ENCODE measurements around the gene PTPRT. TPM values are rescaled to one million over a fixed set of nuclear protein-coding genes. Genes with fewer than 3 reads are reported as not detected.

Gene PTPRT
- total and polyA plus RNA-seq, 2 of the 4 experiments (the other 2 are of a cell fraction), result not detected

GRCh38 chr20:42485556-42485955 is 704.1 kb downstream of the PTPRT start:
- Histone ChIP-seq H3K9me3 (ENCODE audit: control insufficient read depth, insufficient read depth, low read length) (peaks cover 12% of the 10 kb centered on the region), H3K4me1 (ENCODE audit: control insufficient read depth, insufficient read depth, low read length) (no peaks in the 10 kb centered on the region), H2AK9ac (replicated peaks; ENCODE audit: low read depth, low read length, poor library complexity) (no peak overlapping the region), H4K8ac (ENCODE audit: low read depth in 2 of 2, low read length in 2 of 2) (no peak overlapping the region), H4K5ac (ENCODE audit: low read depth, low read length) (no peak overlapping the region), H3K23ac (ENCODE audit: low read depth, low read length) (no peak overlapping the region), H3K4me3 (ENCODE audit: insufficient read depth, low read depth, low read length) (no peak overlapping the region), H3K27ac (ENCODE audit: insufficient read depth, low read length) (no peak overlapping the region), H4K91ac (ENCODE audit: insufficient read depth, low read depth, low read length) (no peak overlapping the region), H3K4ac (ENCODE audit: low read depth, low read length) (no peak overlapping the region), H3K56ac (ENCODE audit: extremely low read depth, insufficient read depth, low read length) (no peak overlapping the region), H2BK120ac (ENCODE audit: low read depth, low read length) (no peak overlapping the region), H3K4me2 (ENCODE audit: low read depth, low read length) (no peak overlapping the region), H3K9ac (ENCODE audit: low read depth, low read length) (no peak overlapping the region), H3K27me3 (ENCODE audit: control insufficient read depth, insufficient read depth, low read length) (no peaks in the 10 kb centered on the region), H2AK5ac (ENCODE audit: low read depth, low read length) (no peak overlapping the region), H3K14ac (replicated peaks; ENCODE audit: low read depth, low read length) (no peak overlapping the region), H2BK20ac (ENCODE audit: low read depth, low read length) (no peak overlapping the region), H3K18ac (ENCODE audit: low read depth, low read length) (no peak overlapping the region), H3K36me3 (ENCODE audit: control insufficient read depth, insufficient read depth, low read length) (no peaks in the 10 kb centered on the region), H3K79me1 (ENCODE audit: low read depth in 1 of 2, low read length in 2 of 2) (no peaks in the 10 kb centered on the region), H2BK15ac (ENCODE audit: low read depth, low read length) (no peak overlapping the region), H3K9me1 (ENCODE audit: insufficient read depth, low read length) (no peaks in the 10 kb centered on the region), H2BK5ac (ENCODE audit: low read depth, low read length, poor library complexity, severe bottlenecking) (no peak overlapping the region), H4K20me1 (ENCODE audit: insufficient read depth, low read length) (no peaks in the 10 kb centered on the region), H2AFZ (replicated peaks; ENCODE audit: low read length, poor library complexity) (no peak overlapping the region)
- TF ChIP-seq USF2 (IDR thresholded peaks at IDR 0.05; ENCODE audit: low read depth, low read length), result no peak
- TF ChIP-seq CTCF (conservative IDR thresholded peaks at IDR 0.05; ENCODE audit: low read depth, low read length), result no peak
- TF ChIP-seq CEBPB (IDR thresholded peaks at IDR 0.05; ENCODE audit: low read depth, low read length), result no peak
- no peak for TF ChIP-seq MXI1 (IDR thresholded peaks at IDR 0.05; ENCODE audit: borderline replicate concordance, low read depth, low read length)
- TF ChIP-seq SMC3 (IDR thresholded peaks at IDR 0.05; ENCODE audit: low read depth, low read length), result no peak
- TF ChIP-seq POLR2A (IDR thresholded peaks at IDR 0.05; ENCODE audit: low read depth, low read length), result no peak
- TF ChIP-seq FOS (IDR thresholded peaks at IDR 0.05; ENCODE audit: low read depth, low read length), result no peak
- TF ChIP-seq NFE2L2 (IDR thresholded peaks at IDR 0.05; ENCODE audit: low read depth, low read length), result no peak
- no peak for TF ChIP-seq ELK1 (IDR thresholded peaks at IDR 0.05; ENCODE audit: borderline replicate concordance, low read depth, low read length)
- no peak for TF ChIP-seq RAD21 (IDR thresholded peaks at IDR 0.05; ENCODE audit: low read length)
- TF ChIP-seq RFX5 (IDR thresholded peaks at IDR 0.05; ENCODE audit: low read depth, low read length), result no peak
- ATAC-seq (ENCODE audit: low read depth) (no peak), DNase-seq (no peak)
- in situ Hi-C loops (cut with MboI; ENCODE audit: low sequenced_read_pairs) (no loop called here), intact Hi-C loops (cut with micrococcal nuclease) (no loop called here), dilution Hi-C loops (cut with HindIII; ENCODE audit: low sequenced_read_pairs, unreplicated experiment) (no loop called here)
- no TSS peak for BruUV-seq (replicated peaks)
- no CpG with 5 or more reads among the region's 2 CpGs for WGBS, 2 experiments (ENCODE audit: extremely low coverage in 2 of 2, insufficient read length in 1 of 2)
- POLR2A ChIA-PET (ENCODE audit: unreplicated experiment), result no interaction called here
- CTCF ChIA-PET, result no interaction called here

All from IMR-90 (cell line).